Activated T-helper 1 cell treated with Interleukin-2 at 50 U/mL for 16 hours (primary cell): ENCODE data around the gene VGLL3.
"Not testable (repeated sequence)": the region's sequence is repeated elsewhere in the genome, so short reads cannot be mapped to it uniquely, and the experiment has no call there.

Source experiments
- DNase-seq: peaks from one replicate; pipeline ENCODE4 v3.0.0-alpha.2; 2020; ENCODE audit warnings: low read depth

VGLL3 gene, protein sequence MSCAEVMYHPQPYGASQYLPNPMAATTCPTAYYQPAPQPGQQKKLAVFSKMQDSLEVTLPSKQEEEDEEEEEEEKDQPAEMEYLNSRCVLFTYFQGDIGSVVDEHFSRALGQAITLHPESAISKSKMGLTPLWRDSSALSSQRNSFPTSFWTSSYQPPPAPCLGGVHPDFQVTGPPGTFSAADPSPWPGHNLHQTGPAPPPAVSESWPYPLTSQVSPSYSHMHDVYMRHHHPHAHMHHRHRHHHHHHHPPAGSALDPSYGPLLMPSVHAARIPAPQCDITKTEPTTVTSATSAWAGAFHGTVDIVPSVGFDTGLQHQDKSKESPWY

DNA sequence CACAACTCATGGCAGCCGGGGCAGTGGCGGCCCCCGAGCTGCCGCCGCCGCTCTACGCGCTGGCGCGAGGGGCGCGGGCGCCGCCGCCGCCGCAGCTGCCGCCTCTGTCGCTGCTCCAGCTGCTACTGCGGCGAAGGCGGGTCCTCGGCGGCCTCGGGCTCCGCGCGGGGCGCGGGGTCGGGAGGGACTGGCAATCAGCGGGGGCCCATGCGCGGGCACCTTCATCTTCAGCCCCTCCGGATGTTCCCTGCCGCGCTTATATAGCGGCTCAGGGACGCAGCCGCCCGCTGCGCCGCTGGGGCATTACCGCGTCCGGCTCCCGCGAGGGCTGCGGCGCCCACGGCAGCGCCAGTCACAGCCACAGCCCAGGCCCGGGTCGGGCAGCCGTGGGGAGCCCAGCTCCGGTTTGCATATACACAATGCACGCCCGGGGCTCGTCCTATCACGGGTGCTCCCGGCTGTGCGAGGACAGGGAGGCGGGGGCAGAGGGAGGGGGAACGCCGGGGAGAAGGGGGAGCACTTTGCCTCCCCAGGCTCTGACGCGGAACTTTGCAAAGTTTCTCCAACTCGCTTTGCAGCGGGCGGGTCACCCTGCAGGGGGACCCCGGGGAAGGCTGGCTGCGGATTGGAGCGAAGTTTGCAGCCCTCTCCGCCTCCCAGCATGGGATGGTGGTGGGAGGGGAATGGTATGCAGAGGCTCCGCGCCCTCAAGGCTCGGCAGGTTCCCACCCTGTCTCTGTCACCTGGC is at the start of gene VGLL3:
Gene VGLL3, minus strand, starts transcription at position 416 of the 748 bp plus-strand sequence. Its CDS starts 406 bp downstream, at position 10.
- no peak for DNase-seq

DNA sequence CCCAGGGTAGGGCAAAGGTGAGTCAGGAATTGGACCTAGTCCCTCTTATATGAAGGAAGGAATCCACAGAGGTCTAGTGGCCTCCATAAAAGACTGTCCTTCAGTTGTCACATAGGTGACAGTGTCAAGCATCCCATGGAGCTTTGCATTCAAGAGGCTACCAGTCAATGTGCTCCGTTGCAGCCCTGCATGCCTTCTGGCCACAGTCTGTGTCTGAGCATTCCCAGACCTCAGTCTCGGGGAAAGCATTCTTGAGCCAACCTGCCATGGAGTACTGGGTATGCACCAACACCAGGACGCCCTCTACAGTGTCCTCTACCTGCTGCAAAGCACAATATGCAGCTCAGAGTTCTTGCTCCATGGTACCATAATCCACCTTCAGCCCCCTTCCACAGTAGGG is 46.7 kb upstream of the VGLL3 start:
- no peak for DNase-seq

DNA sequence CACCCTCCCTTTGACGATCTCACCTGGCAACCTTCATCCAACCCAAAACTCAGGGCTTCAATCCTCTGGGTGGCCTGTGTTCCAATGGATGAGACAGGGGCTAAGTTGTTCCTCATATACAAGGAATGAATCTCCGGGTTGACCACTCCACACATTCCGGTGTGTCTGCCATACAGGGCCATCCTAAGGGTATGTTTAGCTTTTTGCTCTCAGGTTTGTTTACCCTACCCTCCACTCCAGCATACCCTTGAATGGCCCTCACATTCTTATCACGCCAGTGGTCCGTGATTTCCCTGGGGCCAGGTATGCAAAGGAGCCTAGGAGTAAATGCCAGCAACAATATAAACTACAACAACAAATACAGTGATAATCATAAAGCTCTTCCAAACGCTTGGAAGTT is 45.7 kb upstream of the VGLL3 start:
- DNase-seq, result no peak

DNA sequence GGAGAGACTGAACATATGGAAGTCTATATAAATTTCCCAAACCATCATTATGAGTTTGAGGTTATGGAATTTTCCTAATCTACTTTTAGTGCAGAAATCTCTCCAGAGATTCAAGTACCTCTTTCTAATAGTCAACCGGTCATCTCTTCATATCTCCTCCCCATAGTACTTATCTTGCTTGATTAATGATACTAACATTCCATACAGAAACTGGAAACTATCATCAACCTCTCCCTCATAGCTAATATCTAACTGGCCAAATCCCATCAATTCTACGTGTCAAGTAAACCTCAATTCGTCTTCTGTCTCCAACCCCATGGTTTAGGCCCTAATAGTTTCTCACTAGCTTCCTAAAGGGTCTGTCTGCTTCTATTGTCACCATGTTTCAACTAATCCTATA is 44.4 kb upstream of the VGLL3 start:
- no peak for DNase-seq

DNA sequence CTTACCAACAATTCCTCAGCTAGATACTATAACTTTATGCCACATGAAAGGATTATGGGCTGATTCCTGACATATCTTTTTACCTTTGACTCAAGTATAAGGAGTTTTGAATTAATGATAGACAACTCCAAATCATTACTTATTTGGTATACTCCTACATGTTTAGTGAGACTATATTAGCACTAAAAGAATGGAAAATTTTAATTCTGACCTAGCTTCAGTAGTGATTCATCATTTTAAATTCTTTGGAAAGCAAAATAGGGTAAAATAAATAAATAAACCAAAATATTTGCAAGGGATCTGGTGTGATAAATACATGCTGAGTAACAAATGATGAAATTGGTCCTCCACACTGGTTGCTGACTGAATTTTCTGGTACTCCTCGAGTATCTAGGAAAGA is 42.3 kb upstream of the VGLL3 start:
- no peak for DNase-seq

DNA sequence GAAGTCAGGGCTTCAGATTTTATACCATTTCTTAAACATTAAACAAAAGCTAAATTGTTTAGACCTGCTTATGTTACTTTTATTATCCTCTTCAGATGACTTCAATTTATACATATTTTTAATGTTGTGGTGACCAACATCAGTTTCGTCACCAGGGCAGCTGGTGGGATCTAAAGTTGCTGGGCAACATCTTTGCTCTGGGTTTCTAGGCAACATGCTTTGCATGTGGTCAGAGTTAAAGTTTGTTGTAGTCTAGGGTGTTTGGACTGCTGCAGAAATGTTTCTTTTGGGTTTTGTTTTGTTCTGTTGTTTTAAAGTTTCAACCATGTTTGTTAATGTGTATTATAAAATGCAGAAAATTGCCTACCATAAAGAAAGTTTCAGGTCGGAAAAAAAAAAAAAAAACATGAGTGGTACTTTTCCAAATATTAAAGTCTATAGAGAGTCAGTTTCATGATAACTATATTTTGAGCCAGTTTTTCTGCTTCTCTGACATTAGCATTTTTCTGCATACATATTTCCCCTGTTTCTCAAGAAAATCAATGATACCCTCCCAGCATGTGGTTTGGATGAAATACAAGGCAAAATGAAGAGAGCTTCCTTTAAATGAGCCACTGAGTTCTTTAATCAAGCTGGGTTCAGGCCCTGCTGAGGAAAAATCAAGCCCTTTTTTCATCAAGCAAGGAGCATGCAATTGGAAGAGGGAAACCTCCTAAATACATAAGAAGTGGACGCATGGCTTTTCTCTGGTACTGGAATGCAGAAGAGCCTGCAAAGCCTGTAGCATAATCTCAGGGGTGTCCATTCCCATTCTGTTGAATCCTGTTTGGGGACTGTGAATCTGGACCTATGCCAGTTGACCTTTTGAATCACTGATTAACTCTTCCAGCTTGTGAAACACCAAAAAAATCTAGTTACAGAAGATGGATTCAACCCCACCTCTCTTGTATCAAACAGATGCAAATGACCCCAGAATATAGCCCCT is 35.0 kb upstream of the VGLL3 start:
- no peak for DNase-seq

DNA sequence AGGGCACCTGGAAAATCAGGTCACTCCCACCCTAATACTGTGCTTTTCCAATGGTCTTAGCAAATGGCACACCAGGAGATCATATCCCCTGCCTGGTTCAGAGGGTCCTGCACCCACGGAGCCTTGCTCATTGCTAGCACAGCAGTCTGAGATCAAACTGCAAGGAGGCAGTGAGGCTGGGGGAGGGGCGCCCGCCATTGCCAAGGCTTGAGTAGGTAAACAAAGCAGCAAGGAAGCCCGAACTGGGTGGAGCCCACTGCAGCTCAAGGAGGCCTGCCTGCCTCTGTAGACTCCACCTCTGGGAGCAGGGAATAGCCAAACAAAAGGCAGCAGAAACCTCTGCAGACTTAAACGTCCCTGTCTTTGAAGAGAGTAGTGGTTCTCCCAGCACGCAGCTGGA is 26.4 kb upstream of the VGLL3 start:
- not testable (repeated sequence) for DNase-seq

DNA sequence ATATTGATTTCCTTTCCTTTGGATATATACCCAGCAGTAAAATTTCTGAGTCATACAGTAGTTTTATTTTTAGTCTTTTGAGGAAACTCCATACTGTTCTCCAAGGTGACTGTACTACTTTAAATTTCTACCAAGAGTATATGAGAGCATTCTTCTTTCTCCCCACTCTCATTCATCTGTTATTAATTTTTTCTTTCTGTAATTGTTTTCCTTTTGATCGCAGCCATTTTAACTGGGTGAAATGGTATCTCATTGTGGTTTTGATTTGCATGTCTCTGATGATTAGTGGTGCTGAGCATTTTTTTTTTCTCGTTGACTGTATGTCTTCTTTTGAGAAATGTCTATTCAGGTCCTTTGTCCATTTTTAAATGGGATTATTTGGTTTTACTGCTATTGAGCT is 18.3 kb upstream of the VGLL3 start:
- DNase-seq, result no peak

DNA sequence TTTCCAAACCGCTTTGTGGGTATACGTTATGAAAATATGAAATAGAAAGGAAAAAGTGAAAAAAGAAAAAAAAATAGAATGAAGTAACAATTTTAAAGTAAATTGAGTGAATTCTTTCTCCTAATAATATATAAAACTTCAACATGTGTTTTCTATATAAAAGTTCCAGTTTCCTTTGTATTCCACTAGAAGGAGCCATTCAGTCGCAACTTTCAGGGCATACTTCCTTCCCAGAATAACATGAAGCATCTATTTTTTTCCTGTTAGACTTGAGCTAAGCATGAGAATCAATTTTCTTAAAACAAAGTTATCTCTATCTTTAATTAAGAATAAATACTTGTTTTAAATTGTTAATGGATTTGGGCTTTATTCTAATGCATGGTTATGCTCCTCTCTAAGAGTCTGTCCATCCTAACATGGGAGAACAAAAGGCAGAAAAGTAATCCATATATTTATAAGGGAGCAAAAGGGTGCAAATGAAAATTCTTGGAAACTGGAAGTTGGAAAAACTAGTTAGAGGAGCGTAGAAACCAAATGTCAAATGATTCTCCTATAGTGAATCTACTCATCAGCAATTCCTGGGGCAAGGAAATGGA is 16.0 kb upstream of the VGLL3 start:
- no peak for DNase-seq

DNA sequence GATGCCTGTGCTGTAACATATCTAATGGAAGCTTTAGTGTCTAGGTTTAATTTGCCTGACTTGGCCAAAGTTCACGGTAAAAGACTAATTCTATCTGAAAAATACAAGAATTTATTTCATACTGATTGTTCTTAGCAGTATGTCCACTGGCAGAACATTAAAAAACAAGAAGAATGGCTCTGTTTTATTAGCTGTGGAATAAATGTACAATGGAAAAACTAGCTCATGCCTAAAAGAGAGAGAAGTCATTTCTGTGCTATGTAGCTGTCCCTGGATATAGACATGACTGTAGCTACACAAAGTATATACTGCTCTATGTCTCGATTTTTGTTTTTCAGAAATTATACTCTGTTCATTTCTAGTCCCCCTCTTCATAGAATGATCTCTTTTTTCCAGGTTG is 13.9 kb upstream of the VGLL3 start:
- no peak for DNase-seq

DNA sequence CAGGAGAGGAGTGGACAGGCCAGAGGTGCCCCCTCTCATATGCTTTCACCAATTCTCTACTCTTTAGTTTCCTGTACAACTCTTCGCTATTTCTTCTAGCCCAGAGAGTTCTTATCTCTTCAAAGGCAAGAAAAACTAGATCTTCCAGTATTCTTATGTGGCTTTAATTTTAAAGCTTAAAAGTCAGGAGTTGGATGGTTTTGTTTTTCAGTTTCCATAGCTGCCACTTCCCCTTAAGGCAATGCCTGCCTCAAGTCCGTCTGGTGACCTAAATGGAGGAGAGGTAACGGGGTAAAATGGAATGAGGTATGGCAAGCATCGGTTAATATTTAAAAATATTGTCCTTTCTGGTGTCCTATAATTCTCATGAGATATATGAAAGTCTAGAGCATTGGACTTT is 11.4 kb upstream of the VGLL3 start:
- DNase-seq, result no peak

DNA sequence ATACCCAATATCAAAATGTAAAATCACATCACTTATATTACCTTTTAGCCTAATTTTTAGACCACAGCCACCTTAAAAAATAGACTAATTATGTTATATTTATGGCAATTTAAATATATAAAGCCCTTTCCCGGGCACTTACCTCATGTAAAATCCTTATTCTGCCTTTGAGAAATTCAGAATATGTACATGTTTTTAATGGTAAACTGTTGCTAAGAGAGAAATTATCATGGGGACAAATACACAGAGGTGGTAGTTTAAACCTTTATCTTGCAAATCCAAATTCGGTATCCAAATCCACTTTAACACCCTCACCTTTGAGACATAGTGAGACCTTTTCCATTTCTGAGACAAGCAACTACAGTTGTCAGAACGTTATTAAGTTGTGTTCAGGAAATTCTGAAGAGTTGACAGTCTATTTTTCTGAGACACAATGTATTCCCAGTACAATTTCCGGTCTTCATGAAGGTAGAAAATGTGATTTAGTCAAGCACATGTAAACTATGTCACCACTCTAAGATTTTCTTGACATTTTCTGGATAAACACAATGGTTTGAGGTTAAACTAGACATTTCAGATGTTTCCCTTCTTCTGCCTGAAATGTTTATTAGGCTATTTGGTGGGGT is 10.6 kb upstream of the VGLL3 start:
- no peak for DNase-seq

DNA sequence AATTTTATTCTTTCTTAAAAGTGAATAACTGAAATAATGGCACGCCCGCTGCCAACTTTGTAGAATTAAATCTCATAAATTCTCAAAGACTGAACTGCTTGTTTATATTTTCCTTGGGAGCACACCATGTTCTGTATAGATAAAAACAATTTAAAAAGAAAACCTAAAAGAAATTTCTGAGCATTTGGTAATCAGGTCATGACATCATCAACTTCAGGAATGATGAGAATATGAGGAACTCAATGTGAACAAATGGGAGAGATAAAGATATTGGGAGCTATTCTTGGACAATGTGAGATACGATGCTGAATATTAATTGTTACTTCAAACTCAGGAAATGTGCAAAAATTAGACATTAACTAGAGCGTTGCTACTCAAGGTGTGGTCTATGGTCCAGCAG is 10.0 kb upstream of the VGLL3 start:
- no peak for DNase-seq

DNA sequence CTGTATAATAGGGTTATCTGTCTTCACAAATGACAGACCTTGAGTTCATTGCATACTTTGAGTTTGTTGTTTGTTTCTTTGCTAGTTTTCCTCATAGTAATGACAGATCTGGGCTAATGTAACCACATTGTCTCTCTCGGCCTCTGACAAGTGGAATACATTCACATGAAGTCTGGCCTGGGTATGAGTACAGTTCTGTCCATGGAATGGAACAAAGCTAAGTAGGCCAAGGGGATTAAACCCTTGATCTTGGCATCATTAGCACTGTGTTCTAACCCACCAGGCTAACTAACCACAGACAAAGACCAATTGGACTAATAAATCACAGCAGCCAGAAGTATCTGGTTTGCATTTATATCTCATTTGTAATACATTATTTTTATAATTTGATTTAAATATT is 7.6 kb upstream of the VGLL3 start:
- no peak for DNase-seq

DNA sequence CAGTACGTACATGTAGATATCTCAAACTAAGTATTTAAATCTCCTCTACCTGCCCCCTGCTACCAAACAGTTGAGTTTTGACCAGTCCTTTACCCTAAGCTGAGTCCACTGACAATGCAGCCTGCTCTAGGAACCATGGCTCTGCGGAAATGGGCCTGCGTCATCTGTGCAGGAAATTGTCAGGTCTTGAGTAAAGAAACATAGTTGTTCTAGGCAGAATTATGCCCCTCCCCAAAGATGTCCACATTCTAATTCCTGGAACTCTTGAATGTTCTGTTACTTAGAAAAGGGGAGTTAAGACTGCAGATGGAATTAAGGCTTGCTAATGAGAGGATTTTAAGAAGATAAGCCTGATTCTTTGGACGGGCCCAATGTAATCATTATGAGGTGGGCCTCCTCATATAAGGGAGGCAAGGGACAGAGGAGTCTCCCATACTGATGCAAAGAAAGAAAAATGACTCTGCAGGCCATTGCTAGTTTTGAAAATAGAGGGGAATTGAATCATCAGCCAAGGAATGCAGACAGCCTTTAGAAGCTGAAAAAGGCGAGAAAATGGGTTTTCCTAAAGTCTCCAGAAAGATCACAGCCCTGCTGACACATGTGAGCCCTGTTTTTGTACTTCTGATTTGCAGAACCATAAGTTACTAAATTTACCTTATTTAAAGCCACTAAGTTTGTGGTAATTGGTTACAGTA is 5.5 kb upstream of the VGLL3 start:
- DNase-seq, result no peak

DNA sequence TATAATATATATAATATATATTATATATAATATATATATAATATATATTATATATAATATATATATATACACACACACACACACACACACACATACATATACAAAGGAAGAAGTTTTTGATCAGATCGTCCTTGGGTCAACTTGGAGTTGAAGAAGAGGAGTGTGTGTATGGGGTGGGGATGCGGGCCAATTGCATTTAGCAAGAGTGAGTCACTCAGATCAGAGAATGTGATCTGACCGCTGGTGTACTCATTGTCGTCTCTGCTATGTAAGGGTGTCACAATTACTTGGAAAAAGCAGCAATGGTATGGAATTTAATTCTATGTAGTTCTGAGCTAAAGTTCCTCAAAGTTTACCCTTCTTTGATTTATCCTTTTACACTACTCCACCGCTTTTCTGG is 4.6 kb upstream of the VGLL3 start:
- DNase-seq, result no peak

DNA sequence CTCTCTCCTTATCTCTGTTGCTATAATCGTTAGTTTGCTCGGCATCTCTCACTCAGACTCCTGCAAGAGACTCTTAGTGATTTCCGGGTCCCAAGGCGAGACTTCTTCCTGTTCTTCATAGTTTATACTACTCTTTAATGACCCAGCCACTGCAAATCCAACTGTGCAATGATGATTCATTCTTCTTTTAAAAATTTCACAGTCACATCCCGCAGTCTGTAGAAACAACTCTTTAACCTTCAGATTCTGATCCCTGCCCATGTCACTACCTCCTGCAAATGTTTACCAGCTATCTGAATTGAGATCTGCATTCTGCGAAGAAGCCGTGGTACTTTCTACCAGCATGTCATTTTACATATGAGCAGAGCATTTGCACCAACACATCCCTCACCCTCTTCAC is 2.8 kb upstream of the VGLL3 start:
- DNase-seq, result no peak

DNA sequence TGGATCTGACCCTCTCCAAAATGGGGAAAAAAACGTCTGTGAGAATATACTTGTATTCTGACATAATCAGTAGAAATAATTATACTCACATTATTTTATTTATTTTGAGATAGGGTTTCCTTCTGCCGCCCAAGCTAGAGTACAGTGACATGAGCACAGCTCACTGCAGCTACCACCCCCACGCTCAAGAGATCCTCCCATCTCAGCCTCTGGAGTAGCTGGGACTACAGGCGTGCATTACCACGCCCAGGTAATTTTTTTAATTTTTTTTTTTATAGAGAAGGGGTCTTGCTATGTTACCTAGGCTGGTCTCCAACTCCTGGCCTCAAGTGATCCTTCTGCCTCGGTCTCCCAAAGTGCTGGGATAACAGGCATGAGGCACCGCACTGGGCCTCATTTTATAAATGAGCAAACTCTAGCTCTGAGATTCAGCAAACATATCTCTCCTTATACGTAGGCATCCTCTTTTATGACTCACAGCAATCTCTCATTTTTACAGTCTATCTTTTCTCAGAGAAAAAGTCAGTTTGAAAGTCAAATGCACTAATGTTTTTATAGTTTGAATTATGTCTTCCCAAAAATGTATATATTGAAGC is 989 bp upstream of the VGLL3 start:
- DNase-seq, result no peak

DNA sequence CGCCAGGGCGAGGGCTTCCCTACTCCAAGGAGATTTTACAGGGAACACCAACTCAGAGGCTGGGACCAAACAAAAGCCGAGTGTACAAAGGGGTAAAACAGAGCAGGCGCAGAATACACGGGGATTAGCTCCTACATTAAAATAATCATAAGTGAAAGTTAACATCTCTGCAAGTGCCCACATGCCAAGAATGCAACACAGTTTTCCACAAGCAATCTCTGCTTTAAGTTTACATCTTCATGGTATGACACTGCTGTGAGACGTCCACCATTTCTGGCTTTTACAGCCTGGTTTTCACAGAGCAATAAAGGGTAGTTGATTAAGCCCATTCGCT is 500 bp upstream of the VGLL3 start:
- DNase-seq, result no peak

DNA sequence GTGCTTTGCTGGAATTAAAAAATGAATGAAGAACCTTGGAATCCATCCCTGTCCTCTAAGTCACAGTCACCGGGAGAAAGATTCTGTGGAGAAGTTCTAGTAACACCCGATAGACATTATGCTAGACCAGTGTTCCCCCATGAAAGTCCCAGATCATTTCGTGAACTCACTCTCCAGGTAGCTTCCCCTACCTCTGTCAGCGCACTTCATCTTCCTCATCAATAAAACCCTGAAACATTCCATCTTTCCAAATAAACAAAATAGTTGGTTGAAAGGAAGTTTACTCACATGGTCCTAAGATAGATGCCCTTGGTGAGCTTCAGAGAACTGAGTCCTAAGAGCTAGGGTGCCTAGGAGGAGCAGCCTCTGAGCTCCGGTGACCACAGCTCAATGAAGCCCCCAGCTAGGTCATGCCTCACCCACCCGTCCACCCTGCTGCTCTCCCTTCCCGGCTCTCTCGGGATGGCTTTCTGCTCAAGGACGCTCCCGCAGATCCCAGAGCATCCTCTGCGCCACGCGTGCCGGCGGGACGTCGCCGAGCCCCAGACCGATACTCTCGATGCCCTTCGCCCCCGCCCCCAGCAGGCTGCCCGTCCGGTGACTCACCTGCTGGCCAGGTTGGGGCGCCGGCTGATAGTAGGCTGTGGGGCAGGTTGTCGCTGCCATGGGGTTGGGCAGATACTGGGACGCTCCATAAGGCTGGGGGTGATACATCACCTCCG is 776 bp downstream of the VGLL3 start:
- DNase-seq, result no peak
